Stimulated activated CD8-positive, alpha-beta memory T cell treated with anti-CD3 and anti-CD28 coated beads, Interleukin-15, amount 100 ng/mL, for 4 hours (primary cell): Measurements from ENCODE around the gene RUNX1.

Experiments used
- DNase-seq, 2 donors: peaks; one replicate each; pipeline ENCODE4 v3.0.0-alpha.2; 2020; ENCODE audit warnings: low read depth in 2 of 2

The RUNX1 gene

DNA sequence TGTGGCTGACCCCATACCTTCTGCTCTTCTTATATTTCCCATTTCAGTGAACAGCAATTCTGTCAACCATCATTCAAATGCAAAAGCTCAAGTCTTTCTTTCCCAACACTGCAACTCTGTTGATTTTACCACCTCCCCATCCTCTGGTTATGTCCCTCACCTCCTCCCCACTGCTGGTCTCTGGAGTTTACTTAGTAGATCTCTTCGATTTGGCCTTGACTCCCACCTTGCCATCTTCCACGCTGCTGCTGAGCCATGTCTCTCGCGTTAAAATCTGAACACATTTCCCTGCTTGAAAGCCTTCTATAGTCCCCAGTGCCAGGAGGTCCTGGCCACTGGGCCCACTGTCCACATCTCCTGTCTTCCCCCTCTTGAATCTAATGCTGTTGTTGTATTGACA, 125.5 kb downstream of the RUNX1 start:
- no peak for DNase-seq

DNA sequence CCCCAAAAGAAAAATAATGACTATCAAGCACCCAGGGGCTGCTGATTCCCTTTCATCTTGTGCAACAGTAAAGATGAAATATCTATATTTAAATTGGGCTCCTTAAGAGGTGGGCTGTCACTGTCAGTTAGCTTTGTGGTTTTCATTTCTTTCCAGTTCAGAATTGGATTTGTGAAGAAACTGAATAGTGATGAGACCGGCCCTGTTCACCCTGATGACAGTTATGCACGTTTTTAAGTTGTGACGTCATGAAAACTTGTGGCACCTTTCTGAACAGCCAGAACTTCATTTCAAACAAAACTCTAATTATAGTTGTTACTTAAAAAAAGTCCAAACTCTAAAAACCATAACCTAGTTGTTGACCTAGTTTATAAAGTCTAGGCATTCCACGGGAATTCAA, 125.9 kb downstream of the RUNX1 start:
- no peak for DNase-seq

GRCh38 chr21:34922479-34922878, 126.6 kb downstream of the RUNX1 start:
- no peak for DNase-seq

- DNase-seq: no peak
Measured at GRCh38 chr21:34921151-34921550, 128.0 kb downstream of the RUNX1 start.

DNA sequence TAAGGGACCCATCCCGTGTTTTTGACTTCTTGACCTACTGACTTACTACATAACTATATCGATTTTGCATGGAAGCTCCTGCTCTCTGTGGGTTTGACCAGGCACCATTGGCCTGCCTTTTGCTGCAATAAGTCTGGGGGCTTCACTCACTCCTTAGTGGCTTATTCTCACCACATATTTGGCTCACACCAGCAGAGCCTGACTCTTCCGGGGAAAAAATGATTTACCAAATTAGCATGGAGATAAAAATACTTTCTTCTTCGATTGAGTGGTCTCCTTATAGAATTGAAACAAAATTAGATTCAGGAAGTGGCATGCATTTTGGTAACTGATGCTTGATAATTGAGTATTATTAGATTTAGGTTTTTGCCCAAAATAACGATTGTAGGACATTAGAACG, 129.7 kb downstream of the RUNX1 start:
- no peak for DNase-seq

DNA sequence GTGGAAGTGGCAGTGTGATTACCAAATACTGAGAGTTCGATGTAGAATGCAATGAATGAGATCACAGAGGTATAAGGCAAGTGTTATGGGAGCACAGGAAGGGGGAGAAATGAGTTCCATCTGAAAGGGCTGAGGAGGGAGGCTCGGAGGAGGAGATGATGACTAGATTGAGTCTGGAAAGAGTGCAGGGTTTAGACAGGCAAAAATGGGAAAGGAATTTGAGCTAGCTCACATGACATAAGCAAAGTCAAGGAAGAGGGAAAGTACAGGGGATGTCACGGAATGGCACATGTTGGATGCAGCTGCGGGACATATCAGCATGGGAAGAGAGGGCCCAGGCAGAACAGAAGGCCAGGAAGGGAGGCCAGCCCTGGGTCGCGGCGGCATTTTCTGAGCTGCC, 132.7 kb downstream of the RUNX1 start:
- DNase-seq: no peak

- DNase-seq: no peak
Measured at GRCh38 chr21:34915364-34915841, 133.7 kb downstream of the RUNX1 start.

DNA sequence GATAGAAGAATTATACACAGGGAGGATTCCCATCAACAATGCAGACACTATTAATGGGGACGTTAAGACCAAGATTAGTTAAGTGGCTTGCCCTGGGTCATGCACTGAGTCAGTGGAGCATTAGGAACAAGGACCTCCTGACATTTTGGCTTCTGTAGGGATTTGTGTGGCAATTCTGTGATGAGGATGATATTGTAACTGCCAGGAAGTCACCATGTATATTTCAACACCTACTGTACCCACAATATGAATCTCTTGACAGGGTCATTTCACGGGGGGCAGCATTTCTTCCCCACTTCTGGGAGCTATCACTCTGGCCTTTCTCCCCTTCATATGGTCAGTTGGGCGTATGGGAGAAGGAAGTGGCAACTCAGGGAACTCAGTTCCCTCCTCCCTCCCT, 134.9 kb downstream of the RUNX1 start:
- no peak for DNase-seq

DNA sequence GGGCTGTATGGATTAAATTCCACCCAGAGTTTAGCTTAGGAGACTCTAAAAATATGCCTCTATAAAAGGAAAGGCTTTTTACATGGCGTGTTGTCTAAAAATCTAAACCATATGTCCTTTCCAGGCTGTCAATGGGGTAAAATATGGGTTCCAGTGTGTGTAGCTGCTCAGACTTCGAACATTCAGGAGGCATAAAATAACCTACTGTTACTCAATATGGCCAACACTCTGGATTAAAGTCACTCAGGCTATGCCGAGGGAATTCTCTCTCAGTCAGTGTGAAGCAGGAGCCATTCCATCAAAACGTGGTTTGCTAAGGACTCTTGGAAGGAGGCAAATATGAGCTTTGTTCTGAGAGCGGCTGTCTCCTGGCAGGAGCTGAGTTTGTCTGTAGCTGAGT, 135.3 kb downstream of the RUNX1 start:
- no peak for DNase-seq

GRCh38 chr21:34912022-34912945, 136.8 kb downstream of the RUNX1 start:
- DNase-seq: no peak

DNA sequence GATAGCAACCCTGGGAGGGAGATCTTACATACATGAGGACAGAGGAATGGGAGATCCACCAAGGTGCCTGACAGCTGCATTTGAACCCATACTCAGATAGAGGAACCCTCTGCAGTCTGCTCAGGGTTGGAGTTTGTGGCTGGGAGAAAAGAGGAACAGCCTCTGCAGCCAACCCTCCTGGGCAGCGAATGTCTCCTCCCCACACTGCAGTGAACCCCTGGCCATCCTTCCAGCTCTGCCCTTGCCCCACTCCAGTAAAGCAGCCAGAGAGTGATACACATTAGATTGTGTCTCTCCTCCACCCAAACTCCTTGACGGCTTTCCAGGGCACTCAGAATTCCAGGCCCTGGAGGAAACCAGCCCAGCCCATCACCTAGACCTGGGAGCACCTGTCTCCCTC, 137.7 kb downstream of the RUNX1 start:
- DNase-seq: no peak

GRCh38 chr21:34910396-34910795, 138.7 kb downstream of the RUNX1 start:
- DNase-seq: no peak

GRCh38 chr21:34909492-34910292, 139.4 kb downstream of the RUNX1 start:
- no peak for DNase-seq

DNA sequence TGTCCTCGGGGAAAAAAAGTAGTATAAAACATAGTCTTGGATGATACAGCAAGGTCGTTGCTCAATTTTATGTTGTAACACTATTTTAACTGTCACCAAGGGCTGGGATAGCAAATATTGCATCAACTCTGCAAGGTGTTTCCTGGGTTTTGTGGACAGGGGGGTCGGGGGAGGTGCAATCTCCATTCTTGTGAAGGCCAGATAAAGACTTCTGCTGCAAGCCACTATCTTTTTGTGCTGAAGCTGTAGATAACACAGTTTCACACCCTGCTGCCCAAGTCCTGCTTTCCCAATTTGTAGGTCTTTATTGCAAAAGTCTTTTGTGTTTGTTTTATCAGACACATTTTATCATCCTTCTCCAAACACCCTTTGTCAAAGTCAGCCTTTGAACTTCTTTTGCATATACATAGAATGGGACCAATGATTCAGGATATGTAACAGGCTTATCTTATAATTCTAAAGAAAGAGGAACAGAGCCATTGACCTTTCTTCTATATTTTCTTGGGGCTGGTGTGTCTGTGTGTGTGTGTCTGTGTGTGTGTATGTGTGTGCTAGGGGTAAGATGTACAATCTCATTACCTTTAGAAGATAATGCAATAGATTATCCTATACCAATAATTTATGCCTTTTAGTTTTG, 140.6 kb downstream of the RUNX1 start:
- no peak for DNase-seq

- no peak for DNase-seq
Measured at GRCh38 chr21:34907461-34908418, 141.4 kb downstream of the RUNX1 start.

DNA sequence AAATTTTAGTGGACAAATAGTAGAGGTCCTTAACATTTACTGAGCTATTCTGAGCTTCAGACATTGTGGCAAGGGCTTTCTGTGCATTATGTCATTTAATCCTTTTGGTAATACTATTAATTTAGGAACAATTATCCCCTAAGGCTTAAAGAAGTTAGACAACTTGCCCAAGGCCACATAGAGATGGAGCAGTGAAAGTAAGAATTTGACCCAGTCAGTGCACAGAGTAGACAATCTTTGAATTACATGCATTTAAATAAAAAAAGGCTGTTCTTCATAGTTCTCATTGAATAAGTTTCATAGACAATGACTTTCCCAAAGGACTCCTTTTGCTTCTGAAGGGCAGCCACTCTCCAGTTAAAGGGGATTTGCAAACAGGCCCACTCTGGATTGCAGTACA, 142.7 kb downstream of the RUNX1 start:
- DNase-seq: no peak

DNA sequence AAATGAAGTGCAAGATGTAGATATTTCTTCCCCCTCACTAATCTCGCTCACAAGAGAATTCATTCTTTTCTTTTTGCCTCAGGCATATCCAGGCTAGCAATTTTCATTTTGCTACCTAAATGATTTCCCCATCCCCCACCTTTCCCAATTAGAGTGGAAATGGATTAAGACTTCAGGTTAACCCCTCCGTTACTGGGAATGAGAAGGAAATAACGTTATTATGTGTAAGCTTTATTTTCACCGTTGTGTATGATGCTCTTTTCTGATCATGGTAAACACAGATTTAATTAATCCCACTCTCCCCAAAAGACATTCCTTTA, 143.9 kb downstream of the RUNX1 start:
- DNase-seq: no peak

- DNase-seq: no peak
Measured at GRCh38 chr21:34904526-34905217, 144.4 kb downstream of the RUNX1 start.

DNA sequence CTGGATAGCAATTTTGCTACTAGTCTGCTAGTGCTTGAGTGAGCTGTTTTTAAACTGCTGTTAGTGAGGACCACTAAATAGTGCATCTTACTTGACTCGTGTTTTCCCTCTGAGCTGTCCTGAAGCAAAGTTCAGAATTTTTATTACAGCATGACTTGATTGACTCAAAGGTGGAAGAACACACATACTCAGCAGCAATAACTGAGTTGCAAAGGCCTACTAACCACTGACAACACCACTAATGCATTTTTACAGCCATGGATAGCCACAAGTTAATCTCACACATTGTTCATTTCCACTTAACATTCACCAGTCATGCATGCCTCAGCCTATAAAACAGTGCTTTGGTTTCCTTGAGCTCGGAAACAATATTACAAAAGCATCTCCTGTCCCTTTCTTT, 148.7 kb downstream of the RUNX1 start:
- DNase-seq: no peak

DNA sequence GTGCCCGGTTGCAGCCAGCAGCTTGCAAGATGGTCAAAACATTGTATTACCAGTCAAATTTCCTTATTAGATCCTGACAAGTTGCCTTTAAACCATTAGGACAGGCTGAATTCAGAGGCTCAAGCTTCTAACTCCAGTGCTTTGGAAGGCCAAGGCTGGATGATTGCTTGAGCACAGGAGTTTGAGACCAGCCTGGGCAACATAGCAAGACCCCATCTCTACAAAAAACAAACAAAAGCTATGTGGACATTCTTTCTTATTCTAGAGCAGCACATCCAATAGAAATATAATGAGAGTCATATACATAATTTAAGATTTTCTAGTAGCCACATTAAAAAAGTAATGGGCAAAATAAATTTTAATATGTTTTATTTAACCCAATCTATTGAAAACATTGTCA, 149.3 kb downstream of the RUNX1 start:
- no peak for DNase-seq

- no peak for DNase-seq
Measured at GRCh38 chr21:34899302-34899701, 149.8 kb downstream of the RUNX1 start.
